Measurements from ENCODE around the gene CPT2.
A peak's percentile ranks its signal among the peaks of the same experiment; 100 is the strongest.

The CPT2 gene

DNA sequence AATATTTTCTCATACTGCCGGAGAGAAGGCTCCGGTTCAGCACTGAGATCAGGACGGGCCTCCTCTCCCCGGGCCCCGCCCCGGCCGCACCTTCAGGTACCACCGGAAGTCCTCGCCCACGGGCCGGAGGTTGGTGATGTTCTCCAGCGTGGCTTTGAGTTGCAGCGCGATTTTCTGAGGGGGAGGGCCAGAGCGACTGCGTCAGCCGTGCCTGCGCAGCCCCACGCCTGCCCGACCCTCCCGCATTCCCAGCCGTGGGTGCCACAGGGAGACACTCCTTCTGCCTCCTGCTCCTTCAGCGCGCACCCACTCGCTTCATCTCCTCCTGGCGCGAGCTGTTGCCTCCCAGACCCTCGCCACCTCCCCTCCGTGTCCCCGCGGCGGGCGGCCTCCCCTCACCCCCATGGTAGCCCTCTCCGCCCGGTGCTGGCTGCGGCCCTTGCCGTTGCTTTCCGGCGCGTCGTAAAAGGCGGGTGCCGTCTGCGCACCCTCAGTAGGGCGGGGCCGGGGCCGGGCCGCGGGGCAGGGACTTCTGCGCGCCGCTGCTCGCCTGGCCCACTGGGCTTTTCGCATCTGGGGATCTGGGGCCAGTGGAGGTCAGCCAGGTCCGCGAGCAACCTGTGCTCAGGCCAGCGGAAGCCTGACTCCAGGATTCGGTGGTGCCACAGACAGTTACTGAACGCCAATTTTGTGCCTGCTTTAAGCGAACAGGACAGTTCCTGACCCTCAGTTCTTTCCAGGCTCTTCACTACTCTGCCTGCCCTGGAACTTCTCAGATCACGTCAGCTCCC is 23.7 kb downstream of the CPT2 start, which contains the start of gene CZIB:
Gene CZIB (minus strand): TSS at position 464 of the 791 bp plus-strand sequence. CDS start 59 bp downstream, at position 405.
- DNase-seq, result peak; percentile 99

DNA sequence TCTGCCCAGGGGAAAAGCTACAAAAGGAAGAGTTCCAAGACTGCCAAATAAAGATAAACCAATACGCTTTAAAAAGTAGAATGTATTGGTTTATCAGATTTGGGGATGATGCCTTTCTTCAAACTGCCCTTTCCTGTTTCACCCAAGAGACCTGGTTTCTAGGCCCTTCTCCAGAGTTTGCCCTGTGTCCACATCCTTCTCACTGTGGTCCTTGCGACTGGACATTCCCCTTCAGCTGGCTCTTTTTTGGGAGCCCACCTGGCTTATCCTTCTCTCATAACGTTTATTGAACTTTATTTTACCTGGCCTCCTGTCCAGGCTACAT is 24.3 kb downstream of the CPT2 start:
- DNase-seq, result no peak

DNA sequence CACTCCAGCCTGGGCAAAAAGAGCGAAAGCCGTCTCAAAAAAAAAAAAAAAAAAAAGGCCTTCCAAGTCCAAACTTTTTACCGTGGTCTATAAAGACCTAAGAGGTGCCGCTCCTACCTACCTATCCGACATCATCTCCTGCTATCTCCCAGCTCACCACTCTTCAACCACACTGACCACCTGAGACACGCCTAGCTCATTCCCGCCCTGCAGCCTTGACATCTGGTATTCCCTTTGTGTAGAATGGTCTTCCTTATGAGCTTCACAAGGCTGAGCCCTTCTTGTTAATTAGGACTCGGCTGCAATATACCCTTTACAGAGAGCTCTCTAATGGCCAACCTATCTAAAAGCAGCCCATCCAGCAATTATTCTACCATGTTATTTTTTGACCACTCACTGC is 41.0 kb downstream of the CPT2 start:
- DNase-seq, result peak; percentile 53

DNA sequence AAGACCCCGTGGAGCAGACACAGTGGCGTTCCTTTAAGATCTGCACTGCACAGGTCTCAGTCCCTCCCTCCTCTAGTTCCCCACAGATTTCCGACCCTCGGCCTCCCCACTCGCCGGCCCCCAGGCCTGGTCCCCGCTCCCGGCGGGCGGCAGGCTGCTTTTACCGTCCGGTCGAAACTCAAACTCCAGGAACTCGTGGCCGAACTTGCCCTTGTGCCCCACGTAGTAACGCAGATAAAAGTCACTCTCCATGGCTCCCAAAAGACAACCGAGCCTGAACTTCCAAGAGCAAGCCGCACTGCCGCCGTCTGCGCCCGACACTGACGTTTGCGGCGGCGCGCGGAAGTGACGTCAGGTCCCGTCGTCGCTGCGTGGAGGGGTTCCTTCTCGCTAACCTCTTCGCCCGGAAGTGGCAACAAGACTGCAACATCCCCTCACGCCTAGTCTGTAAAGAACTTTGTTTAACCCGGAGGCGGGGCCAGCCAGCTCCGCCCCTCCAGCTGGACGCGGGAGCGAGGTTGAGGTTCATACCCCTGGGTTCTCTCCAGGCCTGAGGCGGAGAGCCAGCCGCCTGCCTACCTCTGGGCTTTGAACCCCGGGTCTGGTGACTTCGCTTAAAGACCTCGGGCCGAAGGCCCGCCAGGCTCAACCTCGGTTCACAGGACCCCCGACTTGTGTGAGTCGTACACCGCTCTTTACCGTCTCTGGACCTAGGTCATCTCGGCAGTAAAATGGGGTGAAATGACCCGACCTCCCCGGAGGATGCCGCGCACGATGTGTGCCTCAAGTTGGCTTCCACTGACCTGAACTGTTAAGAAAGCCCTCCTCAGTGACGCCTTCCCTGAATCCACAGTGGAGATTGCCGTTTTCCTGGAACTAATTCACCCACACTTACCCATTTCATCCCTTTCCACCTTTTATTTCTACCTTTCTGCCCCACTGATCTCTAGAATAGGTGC is 41.9 kb downstream of the CPT2 start, which contains the start of gene MAGOH:
Gene MAGOH (minus strand): TSS at position 322 of the 959 bp plus-strand sequence. CDS start 70 bp downstream, at position 252.
- peak; percentile 100 for DNase-seq

DNA sequence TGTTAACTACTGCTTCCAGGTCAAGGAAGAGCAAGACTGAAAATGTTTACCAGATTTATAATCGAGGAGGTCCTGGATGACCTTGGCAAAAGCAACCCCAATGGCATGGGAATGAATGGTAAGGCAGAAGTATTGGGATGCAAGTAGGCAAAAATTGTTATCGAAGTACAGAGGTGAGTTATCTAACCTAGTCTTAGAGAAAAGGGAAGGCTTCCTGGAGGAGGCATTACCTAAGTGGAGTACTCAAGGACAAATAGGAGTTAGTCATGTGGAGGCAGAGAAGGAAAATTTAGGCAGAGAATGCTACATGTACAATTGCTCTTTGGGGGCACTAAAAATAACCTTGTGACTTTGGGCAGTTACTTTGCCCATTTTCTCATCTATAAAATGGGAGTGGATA is 45.2 kb downstream of the CPT2 start:
- no peak for DNase-seq

DNA sequence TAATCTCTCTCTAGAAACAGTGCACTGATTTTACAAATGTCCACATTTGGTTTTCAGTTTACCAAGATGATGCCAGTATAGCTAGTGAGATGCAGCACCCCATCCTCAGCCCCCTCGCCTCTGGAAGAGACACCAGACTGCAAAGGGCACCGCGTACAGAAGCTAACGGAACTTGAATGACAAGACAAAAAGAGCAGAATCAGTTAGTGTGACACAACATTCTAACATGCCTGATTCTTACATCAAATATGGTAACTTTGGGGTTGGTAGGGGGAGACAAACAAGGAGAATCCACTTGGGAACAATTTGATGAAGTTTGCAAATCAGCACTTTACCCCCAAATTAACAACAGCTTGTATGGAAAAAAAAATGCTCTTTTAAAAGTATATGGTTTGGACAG is 45.8 kb downstream of the CPT2 start:
- DNase-seq, result no peak

DNA sequence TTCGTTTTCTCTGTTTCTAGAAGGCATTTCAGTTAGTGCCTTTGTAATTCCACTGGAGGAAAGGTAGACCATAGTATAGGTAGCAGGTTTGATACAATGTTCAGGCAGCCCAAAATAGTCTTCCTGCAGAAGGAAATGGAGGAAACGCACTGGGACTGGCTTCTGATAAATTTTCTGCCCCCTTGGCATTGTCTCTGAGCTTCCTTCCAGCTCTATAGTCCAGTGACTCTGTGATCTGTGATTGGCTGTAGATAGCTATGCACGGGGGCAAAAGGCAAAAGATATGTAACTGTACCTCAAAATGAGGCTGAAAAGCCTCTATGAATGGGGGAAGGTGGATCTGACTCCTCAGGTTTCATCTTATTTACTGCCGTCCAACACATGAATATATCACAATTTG is 47.5 kb downstream of the CPT2 start:
- DNase-seq, result no peak

DNA sequence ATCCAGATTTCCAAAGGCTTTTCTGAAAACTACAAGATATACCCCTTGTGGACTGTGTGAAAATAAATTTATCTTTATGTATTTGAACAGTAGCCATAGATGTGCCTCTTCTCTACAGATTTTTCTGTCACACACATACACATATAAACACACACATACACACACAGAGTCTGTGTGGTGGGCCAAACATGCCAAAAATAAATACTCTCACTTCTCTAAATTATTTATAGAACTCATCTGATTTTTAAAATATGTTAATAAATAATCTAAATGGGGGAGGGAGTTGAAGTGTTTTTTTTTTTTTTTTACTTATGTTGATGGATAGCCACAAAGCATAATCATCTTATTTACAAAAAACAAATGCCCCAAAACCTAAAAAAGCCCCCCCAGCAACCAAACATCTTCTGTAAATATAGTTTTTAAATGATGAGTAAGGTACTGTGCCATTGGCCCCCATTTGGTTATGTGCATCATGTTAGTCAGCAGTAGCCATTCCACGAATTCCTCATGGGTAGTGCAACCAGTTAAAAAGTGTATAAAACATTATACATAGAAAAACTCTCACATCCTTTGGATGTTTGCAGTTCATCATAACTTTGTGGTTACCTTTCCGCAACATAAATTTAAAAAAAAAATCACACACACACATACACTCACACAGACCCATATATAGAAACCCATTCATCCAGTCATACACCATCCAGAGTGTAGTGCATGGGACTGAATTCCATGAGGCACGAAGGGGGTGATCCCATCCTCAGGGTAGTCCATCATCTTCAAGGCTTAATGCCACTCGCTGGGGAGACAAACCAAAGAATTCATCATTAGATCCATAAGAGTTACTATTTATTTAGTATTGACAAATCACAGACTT is 49.9 kb downstream of the CPT2 start:
- DNase-seq, result no peak

DNA sequence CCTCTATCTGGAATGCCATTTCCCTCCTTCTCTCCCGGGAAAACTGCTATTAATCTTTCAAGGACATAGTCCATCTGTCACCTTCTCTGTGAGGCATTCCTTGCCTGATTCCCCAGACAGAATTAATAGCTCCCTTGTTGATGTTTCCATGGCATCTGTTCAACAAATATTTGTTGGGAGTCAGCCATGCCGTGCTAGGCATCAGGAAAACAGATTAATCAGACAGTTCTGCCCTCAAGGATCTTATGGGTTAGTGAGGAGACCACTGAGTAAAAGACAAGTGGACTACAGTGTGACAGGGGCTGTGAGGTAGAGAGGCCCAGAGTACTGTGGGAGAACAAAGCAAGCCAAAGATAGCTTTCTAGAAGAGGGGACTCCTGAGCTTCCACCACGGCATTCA is 53.1 kb downstream of the CPT2 start:
- DNase-seq, result peak; percentile 23

DNA sequence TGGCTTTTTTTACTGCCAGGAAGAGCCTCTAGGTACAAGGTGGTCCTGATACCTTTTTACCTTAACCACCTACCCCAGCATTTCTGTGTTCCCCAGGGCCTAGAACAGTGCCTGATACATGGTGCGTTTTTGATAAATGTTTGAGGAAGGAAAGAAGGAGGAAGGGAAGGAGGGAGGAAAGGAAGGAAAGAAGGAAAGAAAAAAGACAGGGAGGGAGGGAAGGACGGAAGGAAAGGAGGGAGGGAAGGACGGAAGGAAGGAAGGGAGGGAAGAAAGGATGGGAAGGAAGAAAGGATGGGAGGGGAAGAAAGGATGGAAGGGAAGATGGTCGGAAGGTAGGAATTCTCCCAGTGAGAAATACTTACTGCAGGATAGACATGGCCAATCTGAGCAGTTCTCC is 53.7 kb downstream of the CPT2 start:
- no peak for DNase-seq

DNA sequence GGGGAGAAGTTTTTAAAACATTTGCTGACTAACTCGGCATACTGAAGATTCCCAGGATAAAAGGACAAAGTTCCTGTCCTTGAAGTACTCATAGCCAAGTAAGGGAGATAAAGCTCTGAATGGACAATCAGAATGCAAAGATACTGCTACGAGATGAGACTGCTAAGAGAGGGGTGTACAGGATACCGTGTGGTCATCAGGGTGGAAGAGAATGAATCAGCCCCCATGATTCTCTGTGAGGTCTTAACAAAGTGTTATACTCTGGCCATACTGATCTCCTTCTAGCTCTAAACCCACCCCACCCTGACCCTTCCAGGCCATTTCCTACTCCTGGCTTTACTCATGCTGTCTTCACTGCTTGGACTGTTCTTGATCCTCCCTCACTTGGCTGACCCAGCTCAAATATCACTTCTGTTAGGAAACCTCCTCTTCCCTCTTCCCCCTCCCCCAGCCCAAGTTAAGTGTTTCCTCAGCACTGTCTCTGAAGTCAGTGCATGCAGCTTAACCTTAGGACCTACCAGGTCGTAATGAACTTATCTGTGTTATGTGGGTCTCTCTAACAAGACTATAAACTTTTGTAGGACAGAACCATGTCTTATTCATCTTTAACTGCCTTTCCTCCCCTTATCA is 57.5 kb downstream of the CPT2 start:
- no peak for DNase-seq

DNA sequence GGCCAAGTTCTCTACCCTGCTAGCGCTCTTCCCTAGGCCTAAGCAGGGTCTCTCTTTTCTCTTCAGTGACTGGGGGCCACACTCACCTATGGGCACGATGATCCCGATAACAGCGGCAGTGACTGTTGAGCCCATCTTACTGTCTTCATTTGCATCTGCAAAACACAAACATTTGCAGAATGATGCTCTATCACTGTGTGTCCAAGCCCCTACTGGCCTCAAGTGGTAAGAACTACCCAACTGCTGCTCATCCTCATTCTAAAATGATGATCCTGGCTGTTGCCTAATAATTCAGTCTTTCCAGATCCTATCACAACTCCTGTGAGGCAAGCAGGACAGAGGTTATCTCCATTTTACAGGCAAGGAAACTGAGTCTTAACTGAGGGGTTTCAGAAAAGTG is 58.4 kb downstream of the CPT2 start:
- no peak for DNase-seq

DNA sequence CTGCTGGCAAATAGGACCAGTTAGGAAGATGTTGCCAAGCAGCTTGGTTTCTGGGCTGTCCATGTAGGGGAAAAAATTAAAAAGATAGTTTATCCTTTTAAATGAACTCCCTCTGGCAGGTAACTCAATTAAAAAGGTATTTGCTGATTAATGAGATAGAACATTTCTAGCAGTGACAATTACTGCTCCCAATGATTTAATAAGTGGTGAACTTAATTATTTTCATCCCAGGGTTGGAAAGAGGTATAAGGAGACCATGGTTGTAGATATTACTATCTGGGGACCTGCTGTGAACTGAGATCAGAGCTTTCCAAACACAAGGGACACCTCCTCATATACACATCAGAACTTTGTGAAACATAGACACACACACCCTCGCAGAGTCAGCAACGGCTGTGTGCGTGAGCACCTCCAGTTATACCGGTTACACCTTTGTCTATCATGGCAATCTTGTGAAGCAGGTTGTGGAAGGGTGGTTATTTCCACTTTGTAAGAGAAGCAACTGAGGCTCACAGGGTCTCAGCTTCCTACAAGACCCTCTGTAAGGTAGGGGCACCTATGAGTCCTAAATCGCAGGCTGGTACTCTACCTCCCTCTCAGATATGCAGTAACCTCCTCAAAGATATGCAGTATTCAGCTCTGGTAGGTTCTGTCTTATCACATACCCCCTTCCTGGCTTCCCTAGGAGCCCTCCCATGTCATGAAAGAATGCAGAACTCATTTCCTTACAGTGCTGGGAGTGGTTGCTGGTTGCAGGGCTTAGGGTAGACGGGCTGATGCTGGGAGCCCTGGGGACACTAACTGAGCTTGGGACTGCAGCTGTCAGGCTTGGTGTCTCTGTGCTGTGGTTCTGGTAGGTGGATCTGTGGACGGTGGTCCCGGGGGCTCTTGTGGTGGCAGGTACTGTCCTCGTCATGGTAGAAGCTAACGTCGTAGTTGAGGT is 60.2 kb downstream of the CPT2 start:
- no peak for DNase-seq

DNA sequence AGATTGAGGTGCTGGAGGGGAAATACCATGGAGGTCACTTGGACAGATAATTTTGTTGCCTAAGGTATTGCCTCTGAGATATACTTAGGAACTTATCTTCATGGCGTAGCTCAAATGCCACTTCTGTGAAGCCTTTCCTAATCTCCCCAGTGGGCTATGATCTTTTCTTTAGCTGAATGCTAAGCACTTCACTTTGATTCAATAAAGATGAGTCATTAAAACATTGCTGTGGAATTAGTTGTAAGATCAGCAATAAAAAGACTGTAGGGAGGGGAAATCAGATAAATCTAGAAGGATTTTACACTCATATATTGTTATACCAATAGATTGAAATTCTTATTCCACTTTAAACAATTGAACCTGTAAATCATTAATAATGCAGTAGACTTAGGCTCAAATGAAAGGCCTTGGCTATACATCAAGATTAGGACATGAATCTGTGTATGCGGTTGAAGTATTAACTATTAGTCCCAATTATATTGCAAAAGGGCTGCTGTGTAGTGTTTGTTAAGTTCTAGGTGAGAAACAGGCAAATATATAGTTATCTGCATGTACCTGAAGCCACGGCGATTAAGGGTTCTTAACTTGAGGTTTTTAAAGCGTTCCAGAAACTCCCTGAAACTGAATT is 60.9 kb downstream of the CPT2 start:
- no peak for DNase-seq

DNA sequence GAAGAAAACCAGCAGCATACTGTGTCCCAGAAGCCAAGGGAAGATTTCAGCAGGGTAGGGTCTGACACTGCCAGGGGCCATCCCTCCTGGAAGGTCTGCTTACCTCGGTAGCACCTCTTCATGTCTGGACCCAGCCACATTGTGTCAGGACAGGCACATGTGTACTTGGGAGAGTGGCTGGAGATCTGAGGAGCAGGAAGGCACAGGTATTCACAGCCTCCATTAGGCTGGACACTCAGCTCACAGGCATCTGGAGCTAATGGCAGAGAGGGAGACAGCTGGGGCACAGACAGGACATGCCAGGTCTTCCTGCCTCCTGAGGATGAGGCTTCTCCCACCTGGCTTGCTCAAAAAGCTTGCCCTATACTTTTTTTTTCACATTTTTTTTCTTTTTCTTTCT is 61.6 kb downstream of the CPT2 start:
- no peak for DNase-seq

DNA sequence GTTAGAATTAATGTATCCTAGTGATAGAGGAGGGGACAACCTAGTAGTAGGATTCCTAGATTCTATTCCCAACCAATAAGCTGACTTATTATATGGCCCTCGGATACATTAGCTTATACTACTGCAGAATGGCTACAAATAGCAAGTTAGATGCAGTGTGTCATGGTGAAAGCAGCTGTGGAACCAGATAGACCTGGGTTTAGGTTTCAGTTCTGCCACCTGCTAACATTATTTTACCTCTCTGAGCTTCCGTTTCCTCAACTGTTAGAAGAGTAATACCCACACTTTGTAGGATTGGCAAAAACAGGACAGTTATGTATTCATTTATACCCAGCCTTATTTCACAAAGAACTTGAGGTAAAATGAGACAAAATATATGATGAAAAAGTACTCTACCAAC is 63.3 kb downstream of the CPT2 start:
- DNase-seq, result no peak

DNA sequence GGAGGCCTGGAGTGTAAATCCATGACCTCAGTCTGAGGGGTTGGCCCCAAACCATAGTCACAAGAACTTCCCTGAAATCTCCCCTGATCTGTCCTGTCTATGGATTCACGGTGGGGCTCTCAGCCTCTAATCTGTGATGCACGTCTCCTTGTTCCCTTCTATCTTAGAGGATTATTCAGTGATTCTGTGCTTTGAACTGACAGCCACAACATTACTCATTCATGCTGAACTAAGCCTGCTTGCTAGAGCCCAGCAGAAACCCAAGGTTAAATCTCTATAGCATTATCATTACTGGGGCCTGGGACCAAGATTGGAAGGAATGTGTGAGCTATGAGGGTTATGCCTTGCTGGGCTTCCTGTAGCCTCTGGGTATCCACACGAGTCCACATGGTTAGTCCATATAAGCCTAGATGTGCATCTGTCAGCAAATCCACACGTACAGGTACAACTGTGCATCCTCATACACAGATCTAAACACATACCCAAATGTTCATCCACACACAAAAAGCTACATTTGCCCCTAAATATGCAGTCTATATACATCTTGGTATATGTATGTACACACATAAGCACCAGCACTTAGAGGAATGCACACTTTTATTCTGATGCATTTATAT is 64.1 kb downstream of the CPT2 start:
- DNase-seq, result no peak

DNA sequence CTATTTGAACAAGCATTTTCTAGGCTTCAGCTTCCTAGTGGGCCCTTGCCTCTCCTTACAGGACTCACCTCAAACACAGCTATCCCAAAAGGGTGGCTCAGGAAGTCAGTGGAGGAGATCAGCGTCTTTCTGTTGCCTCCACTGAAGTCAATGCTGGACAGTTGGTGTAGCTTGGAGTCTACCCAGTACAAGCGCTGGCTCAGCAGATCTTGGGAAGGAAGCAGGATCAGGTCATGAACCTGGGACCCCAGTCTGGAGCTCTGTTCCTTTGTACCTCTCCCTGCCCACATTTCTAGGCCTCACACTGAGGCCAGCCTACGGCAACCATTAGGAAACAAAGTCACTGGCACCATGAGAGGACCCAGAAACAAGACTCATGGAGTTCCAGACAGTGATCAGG is 65.4 kb downstream of the CPT2 start:
- DNase-seq, result no peak
